Ascending aorta (tissue), 2 donors: ENCODE results near the gene KCNK13. TPM values are rescaled to one million over a fixed set of nuclear protein-coding genes. Genes with fewer than 3 reads are reported as not detected.

Experiments
- DNase-seq, 2 donors: peaks; one replicate each; pipeline ENCODE4 v3.0.0-alpha.2; 2019; ENCODE audit warnings: low spot score in 2 of 2
- H3K27ac ChIP-seq, 2 donors: fragments of 200-600 bp; sonication (generic); one replicate each; pipeline ENCODE4 v1.5.1; 2016 to 2017; ENCODE audit warnings: mild to moderate bottlenecking in 1 of 2
- H3K27me3 ChIP-seq: fragments of 200-600 bp; sonication (generic); one replicate; pipeline ENCODE4 v1.5.1; 2017
- H3K36me3 ChIP-seq, 2 donors: fragments of 200-600 bp; sonication (generic); one replicate each; pipeline ENCODE4 v1.5.1; 2016
- H3K4me1 ChIP-seq, 2 donors: fragments of 200-600 bp; sonication (generic); one replicate each; pipeline ENCODE4 v1.5.1; 2016 to 2017; ENCODE audit warnings: mild to moderate bottlenecking in 1 of 2
- H3K4me3 ChIP-seq, 2 donors: fragments of 200-600 bp; sonication (generic); one replicate each; pipeline ENCODE4 v1.5.1; 2016 to 2017; ENCODE audit warnings: mild to moderate bottlenecking in 1 of 2
- H3K9me3 ChIP-seq, 2 donors: fragments of 200-600 bp; sonication (generic); one replicate each; pipeline ENCODE4 v1.5.1; 2016
- intact Hi-C: fragments of 100-400 bp; cut with DNase I; formaldehyde crosslinking; loops from one replicate; pipeline ENCODE4 v1.15.1; 2023
- total RNA-seq: library from RNA; depleted of rRNA; stranded (reverse); fragments of >200 nt; gene quantifications from one replicate; pipeline ENCODE4 v1.1.0, GENCODE V29; 2016
- TF ChIP-seq, protein P1 (sequence below), 3 experiments: fragments of 200-600 bp in 2 of 3; fragments of 450-650 bp in 1 of 3; sonication (generic) in 2 of 3; IDR thresholded peaks; one replicate each; pipeline ENCODE4 v1.5.1; 2016 to 2019; ENCODE audit warnings: antibody characterized with exemption in 3 of 3, mild to moderate bottlenecking in 1 of 3, moderate library complexity in 1 of 3

Gene KCNK13
- total RNA-seq, 1 donor from 2014 or later: not detected

DNA sequence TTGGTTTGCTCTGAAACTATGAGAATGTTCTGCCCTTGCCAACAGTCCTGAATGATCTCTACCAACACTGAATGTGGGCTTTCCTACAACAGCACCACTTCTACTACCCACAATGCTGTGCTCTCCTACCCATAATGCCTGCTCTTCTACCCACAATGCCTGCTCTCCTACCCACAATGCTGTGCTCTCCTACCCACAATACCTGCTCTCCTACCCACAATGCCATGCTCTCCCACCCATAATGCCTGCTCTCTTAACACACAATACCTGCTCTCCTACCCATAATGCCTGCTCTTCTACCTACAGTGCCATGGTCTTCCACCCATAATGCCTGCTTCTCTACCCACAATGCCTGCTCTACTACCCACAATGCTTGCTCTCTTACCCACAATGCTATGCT is 92.3 kb downstream of the KCNK13 start:
- no peaks in the 10 kb centered on the region for H3K36me3 ChIP-seq
- no peak for DNase-seq
- TF ChIP-seq, protein P1, sequence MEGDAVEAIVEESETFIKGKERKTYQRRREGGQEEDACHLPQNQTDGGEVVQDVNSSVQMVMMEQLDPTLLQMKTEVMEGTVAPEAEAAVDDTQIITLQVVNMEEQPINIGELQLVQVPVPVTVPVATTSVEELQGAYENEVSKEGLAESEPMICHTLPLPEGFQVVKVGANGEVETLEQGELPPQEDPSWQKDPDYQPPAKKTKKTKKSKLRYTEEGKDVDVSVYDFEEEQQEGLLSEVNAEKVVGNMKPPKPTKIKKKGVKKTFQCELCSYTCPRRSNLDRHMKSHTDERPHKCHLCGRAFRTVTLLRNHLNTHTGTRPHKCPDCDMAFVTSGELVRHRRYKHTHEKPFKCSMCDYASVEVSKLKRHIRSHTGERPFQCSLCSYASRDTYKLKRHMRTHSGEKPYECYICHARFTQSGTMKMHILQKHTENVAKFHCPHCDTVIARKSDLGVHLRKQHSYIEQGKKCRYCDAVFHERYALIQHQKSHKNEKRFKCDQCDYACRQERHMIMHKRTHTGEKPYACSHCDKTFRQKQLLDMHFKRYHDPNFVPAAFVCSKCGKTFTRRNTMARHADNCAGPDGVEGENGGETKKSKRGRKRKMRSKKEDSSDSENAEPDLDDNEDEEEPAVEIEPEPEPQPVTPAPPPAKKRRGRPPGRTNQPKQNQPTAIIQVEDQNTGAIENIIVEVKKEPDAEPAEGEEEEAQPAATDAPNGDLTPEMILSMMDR (IDR thresholded peaks at IDR 0.05): no peak
- no peaks in the 10 kb centered on the region for H3K9me3 ChIP-seq
- H3K27me3 ChIP-seq: no peaks in the 10 kb centered on the region
- no peak overlapping the region for H3K27ac ChIP-seq
- intact Hi-C loops: no loop called here
- H3K4me3 ChIP-seq: no peak overlapping the region
- H3K4me1 ChIP-seq: no peaks in the 10 kb centered on the region

DNA sequence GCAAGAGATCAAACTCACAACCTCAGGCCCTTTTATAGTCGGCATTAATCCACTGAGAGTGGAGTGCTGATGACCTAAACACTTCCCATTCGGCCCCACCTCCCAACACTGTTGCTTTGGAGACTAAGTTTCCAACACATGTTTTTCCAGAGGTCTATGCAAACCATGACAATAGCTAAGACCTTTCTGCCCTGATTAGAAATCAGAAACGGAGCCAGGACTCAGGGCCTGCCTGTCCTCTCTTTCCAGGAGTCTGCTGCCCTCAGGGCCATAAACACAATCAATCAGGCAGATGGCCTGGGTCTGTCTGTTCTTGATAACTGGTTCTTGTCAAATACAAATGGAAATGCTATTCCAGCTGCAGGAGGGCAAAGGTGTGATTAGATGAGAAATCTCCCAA is 97.4 kb downstream of the KCNK13 start:
- Histone ChIP-seq H3K27me3 (no peaks in the 10 kb centered on the region), H3K36me3 (no peaks in the 10 kb centered on the region), H3K27ac (no peak overlapping the region), H3K9me3 (no peaks in the 10 kb centered on the region), H3K4me3 (no peak overlapping the region), H3K4me1 (no peaks in the 10 kb centered on the region)
- intact Hi-C loops: no loop called here
- TF ChIP-seq, protein P1 (IDR thresholded peaks at IDR 0.05): no peak
- no peak for DNase-seq

DNA sequence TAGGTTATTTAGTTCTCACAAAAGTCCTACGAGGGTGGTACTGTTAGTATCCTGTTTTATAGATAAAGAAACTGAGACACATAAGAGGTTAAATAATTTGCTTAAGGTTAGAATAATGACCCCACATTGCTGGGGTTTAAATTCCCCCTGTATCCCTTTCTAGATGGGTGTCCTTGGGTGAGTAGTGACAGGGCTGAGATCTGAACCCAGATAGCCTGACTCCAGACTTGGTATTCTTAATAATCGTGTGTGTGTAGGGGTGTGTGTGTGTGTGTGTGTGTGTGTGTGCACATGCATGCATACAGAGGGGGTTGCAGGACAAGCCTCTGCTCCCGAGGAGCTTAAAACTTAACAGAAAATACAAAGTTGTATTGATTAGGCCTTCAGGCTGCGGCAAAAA is 97.9 kb downstream of the KCNK13 start:
- Histone ChIP-seq H3K36me3 (no peaks in the 10 kb centered on the region), H3K4me3 (no peak overlapping the region)
- intact Hi-C loops: no loop called here

DNA sequence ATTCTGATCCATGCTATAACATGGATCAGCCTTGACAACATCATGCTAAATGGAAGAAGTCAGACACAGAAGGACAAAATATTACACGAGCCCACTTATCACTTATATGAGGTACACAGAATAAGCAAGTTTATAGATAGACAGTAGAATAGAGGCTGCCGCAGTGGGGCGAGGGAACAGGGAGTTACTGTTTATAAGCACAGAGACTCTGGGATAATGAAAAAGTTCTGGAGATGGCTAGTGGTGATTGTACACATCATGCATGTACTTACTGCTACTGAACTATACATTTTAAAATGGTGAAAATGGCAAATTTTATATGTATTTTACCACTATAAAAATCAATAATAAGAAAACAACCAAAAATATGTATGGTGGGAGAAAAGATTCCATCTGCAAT is 99.3 kb downstream of the KCNK13 start:
- no peak for DNase-seq
- Histone ChIP-seq H3K4me1 (no peaks in the 10 kb centered on the region), H3K27ac (no peak overlapping the region), H3K9me3 (no peaks in the 10 kb centered on the region), H3K27me3 (no peaks in the 10 kb centered on the region), H3K4me3 (no peak overlapping the region), H3K36me3 (no peaks in the 10 kb centered on the region)
- intact Hi-C loops: no loop called here
- TF ChIP-seq, protein P1 (IDR thresholded peaks at IDR 0.05): no peak

More for the DNA sequence above, 97.9 kb downstream of the KCNK13 start:
- Histone ChIP-seq H3K27ac (no peak overlapping the region), H3K27me3 (no peaks in the 10 kb centered on the region), H3K4me1 (no peaks in the 10 kb centered on the region), H3K9me3 (no peaks in the 10 kb centered on the region)
- DNase-seq: no peak
- TF ChIP-seq, protein P1 (IDR thresholded peaks at IDR 0.05): no peak

DNA sequence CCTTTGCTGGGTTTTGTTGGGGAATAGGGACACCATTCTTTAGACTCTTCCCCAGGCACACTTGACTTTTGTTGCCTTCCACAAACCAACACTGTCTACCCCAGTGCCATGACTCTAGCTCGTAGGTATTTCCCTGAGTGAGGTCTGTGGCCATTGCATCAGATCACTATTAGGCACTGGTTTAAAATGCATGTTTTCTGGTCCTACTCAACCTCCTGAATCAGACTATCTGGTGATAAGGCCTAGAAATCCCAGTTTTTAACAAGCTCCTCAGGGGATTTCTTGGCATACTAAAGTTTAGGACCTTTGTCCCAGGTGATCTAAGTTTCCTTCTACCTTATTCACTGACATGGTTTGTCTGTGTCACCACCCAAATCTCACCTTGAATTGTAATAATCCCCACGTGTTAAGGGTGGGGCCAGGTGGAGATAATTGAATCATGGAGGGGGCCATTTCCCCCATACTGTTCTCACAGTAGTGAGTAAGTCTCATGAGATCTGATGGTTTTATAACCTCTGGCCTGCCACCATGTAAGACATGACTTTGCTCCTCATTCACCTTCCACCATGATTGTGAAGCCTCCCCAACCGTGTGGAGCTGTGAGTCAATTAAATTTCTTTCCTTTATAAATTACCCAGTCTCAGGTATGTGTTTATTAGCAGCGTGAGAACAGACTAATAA is 106.8 kb downstream of the KCNK13 start:
- H3K27ac ChIP-seq: no peak overlapping the region
- H3K9me3 ChIP-seq: no peaks in the 10 kb centered on the region
- no peaks in the 10 kb centered on the region for H3K36me3 ChIP-seq
- TF ChIP-seq, protein P1 (IDR thresholded peaks at IDR 0.05): no peak
- H3K27me3 ChIP-seq: no peaks in the 10 kb centered on the region
- H3K4me3 ChIP-seq: no peak overlapping the region
- DNase-seq: no peak
- no peaks in the 10 kb centered on the region for H3K4me1 ChIP-seq
- intact Hi-C loops: no loop called here

DNA sequence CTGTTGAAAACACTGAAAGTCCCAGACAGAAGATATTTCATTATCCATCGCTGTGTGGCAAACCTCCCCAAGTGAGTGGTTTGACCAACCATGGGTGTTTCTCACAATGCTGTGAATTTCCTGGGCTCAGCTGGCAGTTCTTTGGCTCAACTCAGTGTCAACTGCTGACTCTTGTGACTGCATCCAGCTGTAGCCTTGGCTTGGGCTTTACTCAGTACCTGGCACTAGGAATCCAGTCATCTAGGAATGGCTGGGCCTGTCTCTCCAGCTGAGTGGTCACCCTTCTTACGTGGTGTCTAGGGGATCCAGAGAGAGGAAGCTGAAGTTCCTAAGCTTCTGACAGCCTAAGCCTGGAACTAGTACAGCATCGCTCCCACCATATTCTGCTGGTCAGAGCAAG is 113.8 kb downstream of the KCNK13 start:
- intact Hi-C loops: no loop called here
- H3K9me3 ChIP-seq: no peaks in the 10 kb centered on the region
- H3K4me3 ChIP-seq: no peak overlapping the region
- no peaks in the 10 kb centered on the region for H3K27me3 ChIP-seq
- no peak overlapping the region for H3K27ac ChIP-seq
- no peaks in the 10 kb centered on the region for H3K4me1 ChIP-seq
- no peak for DNase-seq
- TF ChIP-seq, protein P1 (IDR thresholded peaks at IDR 0.05): no peak
- no peaks in the 10 kb centered on the region for H3K36me3 ChIP-seq
